Kidney epithelial cell (primary cell): ENCODE measurements around the gene C6orf89. TPM values are rescaled to one million over a fixed set of nuclear protein-coding genes. Genes with fewer than 3 reads are reported as not detected.

Experiments used
- DNase-seq: peaks from one replicate; pipeline ENCODE4 v3.0.0-alpha.2; 2010; ENCODE audit warnings: low read depth
- H3K27me3 ChIP-seq: 2 replicates; pipeline ENCODE4 v1.6.0; 2011; ENCODE audit warnings: low read length; ENCODE audit not compliant: control insufficient read depth, insufficient read depth
- H3K36me3 ChIP-seq: 2 replicates; pipeline ENCODE4 v1.5.1; 2011; ENCODE audit warnings: low read length; ENCODE audit not compliant: control insufficient read depth, insufficient read depth
- H3K4me3 ChIP-seq: 2 replicates; pipeline ENCODE4 v1.5.1; 2011; ENCODE audit warnings: low read depth, mild to moderate bottlenecking, control low read depth, low read length
- total RNA-seq: library from RNA; depleted of rRNA; stranded (reverse); fragments of >200 nt; gene quantifications from 2 replicates; pipeline ENCODE4 v1.2.3, GENCODE V29; 2015
- TF ChIP-seq, protein P1 (sequence below): IDR thresholded peaks from 2 replicates; pipeline ENCODE4 v1.5.1; 2011; ENCODE audit warnings: mild to moderate bottlenecking, moderate library complexity, low read length, control low read depth, inconsistent platforms; ENCODE audit not compliant: insufficient read depth, poor library complexity, severe bottlenecking

C6orf89 gene
- total RNA-seq, 1 donor from 2014 or later = 42.5 TPM

- no peak for DNase-seq
- TF ChIP-seq, protein P1, sequence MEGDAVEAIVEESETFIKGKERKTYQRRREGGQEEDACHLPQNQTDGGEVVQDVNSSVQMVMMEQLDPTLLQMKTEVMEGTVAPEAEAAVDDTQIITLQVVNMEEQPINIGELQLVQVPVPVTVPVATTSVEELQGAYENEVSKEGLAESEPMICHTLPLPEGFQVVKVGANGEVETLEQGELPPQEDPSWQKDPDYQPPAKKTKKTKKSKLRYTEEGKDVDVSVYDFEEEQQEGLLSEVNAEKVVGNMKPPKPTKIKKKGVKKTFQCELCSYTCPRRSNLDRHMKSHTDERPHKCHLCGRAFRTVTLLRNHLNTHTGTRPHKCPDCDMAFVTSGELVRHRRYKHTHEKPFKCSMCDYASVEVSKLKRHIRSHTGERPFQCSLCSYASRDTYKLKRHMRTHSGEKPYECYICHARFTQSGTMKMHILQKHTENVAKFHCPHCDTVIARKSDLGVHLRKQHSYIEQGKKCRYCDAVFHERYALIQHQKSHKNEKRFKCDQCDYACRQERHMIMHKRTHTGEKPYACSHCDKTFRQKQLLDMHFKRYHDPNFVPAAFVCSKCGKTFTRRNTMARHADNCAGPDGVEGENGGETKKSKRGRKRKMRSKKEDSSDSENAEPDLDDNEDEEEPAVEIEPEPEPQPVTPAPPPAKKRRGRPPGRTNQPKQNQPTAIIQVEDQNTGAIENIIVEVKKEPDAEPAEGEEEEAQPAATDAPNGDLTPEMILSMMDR = no peak
Observed at GRCh38 chr6:36873115-36873514, 12.6 kb upstream of the C6orf89 start.

DNA sequence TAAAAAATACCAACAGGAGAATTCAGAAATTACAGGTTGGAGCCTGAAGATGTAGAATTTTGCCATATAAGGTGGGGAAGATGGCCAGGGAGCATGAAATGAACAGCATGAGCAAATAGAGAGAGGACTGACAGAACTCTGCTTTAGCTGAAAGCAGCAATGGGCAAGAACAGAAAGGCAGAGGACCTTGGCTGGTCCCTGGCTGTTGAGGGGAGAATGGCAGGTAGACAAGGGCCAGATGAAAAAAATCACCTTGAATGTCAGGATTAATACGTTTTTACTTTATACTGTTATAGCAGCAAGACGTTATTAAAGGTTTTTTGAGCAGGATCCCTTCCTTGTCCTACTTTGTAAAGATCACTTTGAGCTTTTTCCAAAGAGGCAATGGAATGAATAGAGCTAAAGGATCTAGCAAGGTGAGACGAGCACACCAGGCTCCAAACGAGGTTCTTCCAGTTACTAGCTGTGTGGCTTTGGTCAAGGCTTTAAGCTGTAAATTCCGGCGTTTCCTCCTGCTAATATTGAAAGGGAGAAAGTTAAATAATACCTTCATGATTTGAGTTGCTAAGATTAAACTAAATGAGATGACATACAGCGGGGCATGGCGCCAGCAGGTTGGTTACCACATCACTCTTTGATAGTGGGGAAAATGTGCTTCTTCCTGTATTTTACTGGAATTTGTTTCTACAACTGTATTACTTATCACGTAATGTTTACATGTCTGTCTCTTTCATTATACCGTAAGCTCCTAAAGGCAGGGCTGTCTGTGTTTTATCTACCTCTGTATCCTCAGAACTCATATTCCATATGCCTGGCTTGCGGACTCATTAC is 11.9 kb upstream of the C6orf89 start:
- TF ChIP-seq, protein P1 = peak; percentile 58
- Histone ChIP-seq H3K36me3 (no peaks in the 10 kb centered on the region), H3K4me3 (peak overlapping the region; percentile 55), H3K27me3 (no peaks in the 10 kb centered on the region)
- no peak for DNase-seq

More at GRCh38 chr6:36873115-36873514, 12.6 kb upstream of the C6orf89 start:
- Histone ChIP-seq H3K4me3 (no peak overlapping the region), H3K27me3 (no peaks in the 10 kb centered on the region), H3K36me3 (no peaks in the 10 kb centered on the region)

DNA sequence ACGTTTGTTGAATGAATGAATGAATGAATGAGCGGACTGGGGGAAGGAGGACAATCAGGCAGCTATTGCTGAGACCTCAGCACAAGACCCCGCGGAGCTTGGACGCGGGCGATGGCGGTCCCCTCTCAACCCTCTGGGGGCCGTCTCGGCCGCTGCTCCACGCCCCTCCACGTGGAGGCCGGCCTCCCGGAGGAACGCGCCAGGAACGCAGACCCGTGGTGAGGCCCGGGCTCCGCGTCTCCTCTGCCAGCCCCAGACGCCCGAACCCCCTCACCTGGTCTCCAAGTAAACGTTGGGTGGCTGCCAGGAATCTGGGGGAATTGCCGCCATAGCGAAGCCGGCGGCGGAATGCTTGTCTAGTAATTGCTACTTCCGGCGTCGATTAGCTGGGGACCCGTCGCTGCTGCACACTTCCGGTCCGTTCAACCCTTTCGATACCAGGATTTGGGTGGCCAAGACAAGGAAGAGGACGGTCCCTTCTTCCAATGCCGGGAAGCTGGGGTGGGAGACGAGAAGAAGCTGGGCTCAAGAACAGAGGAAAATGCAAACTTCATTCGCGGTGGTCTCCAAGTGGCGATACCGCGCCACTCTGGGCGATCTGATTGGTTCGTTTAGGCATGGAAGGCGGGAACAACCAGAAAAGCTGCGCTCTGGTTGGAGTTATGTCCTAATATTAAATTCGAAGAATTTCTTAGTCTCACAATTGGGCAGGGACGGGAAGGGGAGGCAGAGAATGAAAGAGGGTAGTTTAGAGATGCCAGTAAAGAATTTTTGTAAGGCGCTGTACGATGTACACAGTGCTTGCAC is 11.1 kb upstream of the C6orf89 start, which contains the start of gene PPIL1:
Gene PPIL1, minus strand, starts transcription at position 361 of the 807 bp plus-strand sequence. Its CDS starts 31 bp downstream, at position 330.
- DNase-seq = peak; percentile 55
- H3K36me3 ChIP-seq = no peaks in the 10 kb centered on the region
- H3K27me3 ChIP-seq = no peaks in the 10 kb centered on the region
- peak within 1 kb of the TSS; percentile 55 for H3K4me3 ChIP-seq
- TF ChIP-seq, protein P1 = no peak

- Histone ChIP-seq H3K27me3 (no peaks in the 10 kb centered on the region), H3K36me3 (no peaks in the 10 kb centered on the region), H3K4me3 (peak overlapping the region; percentile 55)
- DNase-seq = no peak
- TF ChIP-seq, protein P1 = no peak
Observed at GRCh38 chr6:36875250-36875633, 10.5 kb upstream of the C6orf89 start.

- no peaks in the 10 kb centered on the region for H3K27me3 ChIP-seq
Observed at GRCh38 chr6:36884610-36885009, 1.1 kb upstream of the C6orf89 start.

More at GRCh38 chr6:36884610-36885009, 1.1 kb upstream of the C6orf89 start:
- Histone ChIP-seq H3K4me3 (no peak overlapping the region), H3K36me3 (no peaks in the 10 kb centered on the region)
- TF ChIP-seq, protein P1 = no peak
- DNase-seq = no peak
